B cell (primary cell): ENCODE data around the gene OR2F2. TPM values are rescaled to one million over a fixed set of nuclear protein-coding genes. Genes with fewer than 3 reads are reported as not detected.

Experiments used
- ATAC-seq: fragments of 200-7000 bp; cut with Tn5 transposase; one replicate; pipeline ENCODE4 v1.10.0; 2021; ENCODE audit warnings: low read depth, mild to moderate bottlenecking, moderate number of reproducible peaks, moderate library complexity
- CTCF ChIA-PET: fragments of 350-600 bp; sonication (Branson Sonifier 250); formaldehyde crosslinking; loops from one replicate; lab custom pipeline; 2021; ENCODE audit warnings: antibody characterized with exemption, inconsistent platforms; lab: Charles Lee
- POLR2A ChIA-PET: fragments of 350-600 bp; sonication (Branson Sonifier 250); formaldehyde crosslinking; loops from one replicate; lab custom pipeline; 2021; ENCODE audit warnings: antibody characterized with exemption; lab: Charles Lee
- DNase-seq: peaks from one replicate; pipeline ENCODE4 v3.0.0; 2013
- H2AFZ ChIP-seq: 2 replicates; pipeline ENCODE4 v1.6.1; 2012; ENCODE audit warnings: mild to moderate bottlenecking, low read depth, low read length; ENCODE audit not compliant: insufficient read depth, poor library complexity, severe bottlenecking
- H3K27ac ChIP-seq, 2 donors: 1 replicate in 1 of 2; 2 replicates in 1 of 2; pipeline ENCODE4 v1.5.1; 2012 to 2013; ENCODE audit warnings: low read length in 2 of 2, mild to moderate bottlenecking in 2 of 2, moderate library complexity in 1 of 2
- H3K27me3 ChIP-seq, 4 experiments: fragments of 200-600 bp in 1 of 4; sonication (generic) in 1 of 4; replicated peaks in 1 of 4; 1 replicate in 2 of 4; 2 replicates in 2 of 4; pipeline versions ENCODE4 v1.6.1 to v1.7.0; 2013 to 2016; ENCODE audit warnings: low read length in 3 of 4, mild to moderate bottlenecking in 2 of 4, mixed read lengths in 1 of 4, moderate library complexity in 1 of 4; ENCODE audit not compliant: insufficient read depth in 4 of 4, control insufficient read depth in 3 of 4; ENCODE audit errors: control extremely low read depth in 1 of 4
- H3K36me3 ChIP-seq, 2 experiments: replicated peaks in 1 of 2; 1 replicate in 1 of 2; 2 replicates in 1 of 2; pipeline versions ENCODE4 v1.6.1 to v1.7.1; 2013; ENCODE audit warnings: low read length in 1 of 2; ENCODE audit not compliant: insufficient read depth in 2 of 2, control insufficient read depth in 1 of 2; ENCODE audit errors: control extremely low read depth in 1 of 2, extremely low read depth in 1 of 2
- H3K4me1 ChIP-seq, 2 donors: fragments of 200-600 bp in 1 of 2; sonication (generic) in 1 of 2; 1 replicate in 1 of 2; 2 replicates in 1 of 2; pipeline versions ENCODE4 v1.5.1 to v1.6.1; 2013 to 2017; ENCODE audit warnings: low read length in 2 of 2; ENCODE audit not compliant: control insufficient read depth in 2 of 2, insufficient read depth in 2 of 2
- H3K4me2 ChIP-seq: replicated peaks from 2 replicates; pipeline ENCODE3; 2012; ENCODE audit warnings: mild to moderate bottlenecking, low read depth, low read length; ENCODE audit not compliant: poor library complexity, severe bottlenecking
- H3K4me3 ChIP-seq, 5 experiments: fragments of 200-600 bp in 1 of 5; sonication (generic) in 1 of 5; 1 replicate in 3 of 5; 2 replicates in 2 of 5; pipeline versions ENCODE4 v1.5.1 to v1.7.0; 2011 to 2016; ENCODE audit warnings: low read length in 4 of 5, mild to moderate bottlenecking in 4 of 5, low read depth in 2 of 5, control low read depth in 1 of 5, moderate library complexity in 1 of 5; ENCODE audit not compliant: insufficient read depth in 1 of 5; ENCODE audit errors: control extremely low read depth in 1 of 5, extremely low read depth in 1 of 5
- H3K79me2 ChIP-seq: fragments of 200-600 bp; sonication (generic); one replicate; pipeline ENCODE4 v1.6.0; 2016; ENCODE audit warnings: low read length; ENCODE audit not compliant: control insufficient read depth, insufficient read depth
- H3K9ac ChIP-seq: fragments of 200-600 bp; sonication (generic); 2 replicates; pipeline ENCODE4 v1.6.1; 2017; ENCODE audit warnings: mild to moderate bottlenecking, low read length, moderate library complexity
- H3K9me3 ChIP-seq, 3 donors: one replicate each; pipeline versions ENCODE4 v1.6.1 to v1.7.1; 2013; ENCODE audit warnings: low read length in 2 of 3; ENCODE audit not compliant: control insufficient read depth in 2 of 3, insufficient read depth in 1 of 3; ENCODE audit errors: control extremely low read depth in 1 of 3
- H4K20me1 ChIP-seq: 2 replicates; pipeline ENCODE4 v1.6.0; 2012; ENCODE audit warnings: mild to moderate bottlenecking, low read length; ENCODE audit not compliant: insufficient read depth, control insufficient read depth, poor library complexity, severe bottlenecking
- H3K27ac Mint-ChIP-seq: one replicate; pipeline ENCODE4 v1.8.0; 2021; ENCODE audit warnings: mixed read lengths
- H3K27me3 Mint-ChIP-seq: one replicate; pipeline ENCODE4 v1.8.0; 2021; ENCODE audit warnings: mixed read lengths
- H3K4me1 Mint-ChIP-seq: one replicate; pipeline ENCODE4 v1.8.0; 2021; ENCODE audit warnings: mixed read lengths
- H3K4me3 Mint-ChIP-seq: one replicate; pipeline ENCODE4 v1.8.0; 2021; ENCODE audit warnings: mixed read lengths
- H3K9me3 Mint-ChIP-seq: one replicate; pipeline ENCODE4 v1.8.0; 2022; ENCODE audit warnings: mixed read lengths; ENCODE audit not compliant: insufficient read depth
- CTCF ChIP-seq: fragments of 200-600 bp; IDR thresholded peaks from one replicate; pipeline ENCODE4 v1.8.0; 2022; ENCODE audit warnings: antibody characterized with exemption, mild to moderate bottlenecking
- EZH2 ChIP-seq: IDR thresholded peaks from 2 replicates; pipeline ENCODE4 v1.6.1; 2012; ENCODE audit warnings: borderline replicate concordance, low read depth, mild to moderate bottlenecking, moderate library complexity, low read length; ENCODE audit not compliant: insufficient read depth, poor library complexity, severe bottlenecking
- WGBS: methylation state at CpG from one replicate; pipeline ENCODE4 v1.1.5; 2013; ENCODE audit warnings: missing lambda C conversion rate; ENCODE audit not compliant: insufficient coverage; 5-methylcytosine and 5-hydroxymethylcytosine counted together
- intact Hi-C: fragments of 100-400 bp; cut with micrococcal nuclease; formaldehyde crosslinking; loops from one replicate; pipeline ENCODE4 v1.10.0; 2022
- polyA plus RNA-seq: library from polyadenylated mRNA; depleted of rRNA; stranded (reverse); fragments of >200 nt; gene quantifications from 2 replicates; pipeline ENCODE4 v1.2.3, GENCODE V29; 2012
- total RNA-seq, 2 donors: library from RNA; stranded (reverse); fragments of 120-200 nt in 1 of 2; gene quantifications; 1 replicate in 1 of 2; 2 replicates in 1 of 2; pipeline versions ENCODE4 v1.2.3 to v1.2.4, GENCODE V29; 2013 to 2022

The OR2F2 gene
- total and polyA plus RNA-seq, 2 donors (not counting 1 experiment from before 2014, with no cell fraction given): not detected

GRCh38 chr7:143902332-143902899 lies 32.6 kb upstream of the OR2F2 start:
- POLR2A ChIA-PET: no interaction called here
- CTCF ChIA-PET: interaction anchor here (1.0 to 2.6 kb wide), 4 partner anchors 11 to 662 kb away, joined by 3 to 15 read pairs (median 8); no protein-coding TSS in a partner anchor
- Mint-ChIP-seq H3K27ac (peak overlapping the region; percentile 95), H3K9me3 (no peaks in the 10 kb centered on the region), H3K27me3 (no peaks in the 10 kb centered on the region), H3K4me3 (peak overlapping the region; percentile 99), H3K4me1 (peaks cover 24% of the 10 kb centered on the region)
- Histone ChIP-seq H3K4me2 (peak overlapping the region; percentile 86), H3K36me3 (no peaks in the 10 kb centered on the region), H3K27me3 (no peaks in the 10 kb centered on the region), H3K4me3 (peak overlapping the region in 4 of 5 experiments; percentile 68 to 96 (median 88)), H3K9ac (peak overlapping the region; percentile 94), H3K9me3 (no peaks in the 10 kb centered on the region), H4K20me1 (no peaks in the 10 kb centered on the region), H3K79me2 (peaks cover 25% of the 10 kb centered on the region), H3K4me1 (peaks cover 6 to 10% of the 10 kb centered on the region in 2 donors), H2AFZ (peak overlapping the region; percentile 100), H3K27ac (peak overlapping the region; percentile 34 to 67)
- DNase-seq (no peak), ATAC-seq (no peak)
- no peak for TF ChIP-seq CTCF
- TF ChIP-seq EZH2: no peak
- intact Hi-C loops: loop anchor here (5.0 kb wide), 1 partner anchor 615 kb away; the partner anchor contains the start of gene CASP2
- WGBS: 99% methylated on average over 6 of the region's 14 CpGs

GRCh38 chr7:143905509-143905908 lies 29.5 kb upstream of the OR2F2 start:
- H3K27ac ChIP-seq: no peak overlapping the region
- no peaks in the 10 kb centered on the region for H3K9me3 Mint-ChIP-seq
- intact Hi-C loops: no loop called here
- no peaks in the 10 kb centered on the region for H3K27me3 ChIP-seq
- DNase-seq: no peak
- ChIA-PET CTCF (no interaction called here), POLR2A (no interaction called here)
- ATAC-seq: no peak
- H3K4me3 Mint-ChIP-seq: no peak overlapping the region
- no peaks in the 10 kb centered on the region for H3K36me3 ChIP-seq
- no peak overlapping the region for H3K27ac Mint-ChIP-seq
- H3K4me3 ChIP-seq: no peak overlapping the region
- no peak overlapping the region for H3K9ac ChIP-seq
- H3K4me1 ChIP-seq: peaks cover 6 to 10% of the 10 kb centered on the region in 2 donors
- WGBS: 100% methylated on average over 1 of the region's 1 CpG
- peaks cover 8% of the 10 kb centered on the region for H3K27me3 Mint-ChIP-seq
- peaks cover 14% of the 10 kb centered on the region for H3K4me1 Mint-ChIP-seq
- TF ChIP-seq CTCF (no peak), EZH2 (no peak)
- H3K4me2 ChIP-seq: no peak overlapping the region
- H3K9me3 ChIP-seq: no peaks in the 10 kb centered on the region
- H3K79me2 ChIP-seq: peaks cover 8% of the 10 kb centered on the region
- no peaks in the 10 kb centered on the region for H4K20me1 ChIP-seq
- H2AFZ ChIP-seq: no peak overlapping the region
